Body of pancreas (tissue), 4 donors: ENCODE data around the gene ANKIB1. TPM values are rescaled to one million over a fixed set of nuclear protein-coding genes. Genes with fewer than 3 reads are reported as not detected.
"Not testable (repeated sequence)": the region's sequence is repeated elsewhere in the genome, so short reads cannot be mapped to it uniquely, and the experiment has no call there.

Experiments
- ATAC-seq: fragments of 150-250 bp; one replicate; pipeline ENCODE4 v1.9.1; 2016
- DNase-seq, 4 donors: peaks; one replicate each; pipeline ENCODE4 v3.0.0-alpha.2; 2019
- H3K27ac ChIP-seq, 4 donors: fragments of 200-600 bp; sonication (generic); 1 replicate in 3 of 4; 2 replicates in 1 of 4; pipeline versions ENCODE4 v1.5.1 to v1.6.1; 2016 to 2019; ENCODE audit warnings: mild to moderate bottlenecking in 1 of 4, mixed read lengths in 1 of 4, moderate library complexity in 1 of 4
- H3K27me3 ChIP-seq, 2 donors: fragments of 200-600 bp; sonication (generic); one replicate each; pipeline ENCODE4 v1.6.0; 2016; ENCODE audit warnings: mild to moderate bottlenecking in 1 of 2
- H3K36me3 ChIP-seq, 2 donors: fragments of 200-600 bp; sonication (generic); replicated peaks in 1 of 2; 2 replicates each; pipeline ENCODE4 v1.5.1; 2016; ENCODE audit warnings: low read depth in 2 of 2; ENCODE audit not compliant: insufficient read depth in 1 of 2
- H3K4me1 ChIP-seq: fragments of 200-600 bp; sonication (generic); one replicate; pipeline ENCODE4 v1.6.0; 2016
- H3K4me3 ChIP-seq, 2 donors: fragments of 200-600 bp; sonication (generic); 1 replicate in 1 of 2; 2 replicates in 1 of 2; pipeline ENCODE4 v1.5.1; 2016 to 2019
- H3K9me3 ChIP-seq, 3 donors: fragments of 200-600 bp; sonication (generic); 1 replicate in 2 of 3; 2 replicates in 1 of 3; pipeline ENCODE4 v1.5.1; 2016
- POLR2A ChIP-seq, 3 donors: fragments of 450-650 bp; IDR thresholded peaks; one replicate each; pipeline ENCODE4 v1.6.1; 2016; ENCODE audit warnings: antibody characterized with exemption in 3 of 3, mild to moderate bottlenecking in 2 of 3
- WGBS, 2 donors: methylation state at CpG; one replicate each; pipeline ENCODE4 v1.1.5; 2017; 5-methylcytosine and 5-hydroxymethylcytosine counted together
- intact Hi-C: fragments of 100-400 bp; cut with DNase I; formaldehyde crosslinking; loops from one replicate; pipeline ENCODE4 v1.15.1; 2023
- total RNA-seq, 2 donors: library from RNA; depleted of rRNA; stranded (reverse); fragments of >200 nt; gene quantifications; one replicate each; pipeline ENCODE4 v1.1.0, GENCODE V29; 2016
- TF ChIP-seq, protein P1 (sequence below), 7 experiments: fragments of 450-650 bp in 4 of 7; fragments of 200-600 bp in 3 of 7; sonication (generic) in 3 of 7; IDR thresholded peaks; one replicate each; pipeline ENCODE4 v1.5.1; 2016 to 2019; ENCODE audit warnings: antibody characterized with exemption in 7 of 7

Gene ANKIB1
- total RNA-seq, 2 donors from 2014 or later: 20.1 to 33.2 TPM

DNA sequence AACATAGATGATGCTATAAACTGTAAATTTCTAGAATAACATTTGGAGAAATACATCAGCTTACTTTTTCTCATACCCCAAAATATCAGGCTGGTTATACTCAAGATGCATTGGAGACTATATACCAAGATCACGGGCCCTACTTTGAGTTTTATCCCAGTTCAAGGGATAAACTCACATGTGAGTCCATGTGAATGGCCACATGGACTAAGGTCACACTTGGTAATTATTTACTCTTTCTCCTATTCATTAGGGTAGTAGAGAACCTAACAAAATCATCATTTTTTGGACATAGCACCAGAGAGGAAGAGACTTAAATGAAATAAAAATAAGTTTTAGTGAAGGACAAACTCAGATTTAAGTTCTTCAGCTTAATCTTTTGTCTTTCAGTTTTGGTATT lies 108.4 kb downstream of the ANKIB1 start:
- no peak for ATAC-seq
- TF ChIP-seq, protein P1, sequence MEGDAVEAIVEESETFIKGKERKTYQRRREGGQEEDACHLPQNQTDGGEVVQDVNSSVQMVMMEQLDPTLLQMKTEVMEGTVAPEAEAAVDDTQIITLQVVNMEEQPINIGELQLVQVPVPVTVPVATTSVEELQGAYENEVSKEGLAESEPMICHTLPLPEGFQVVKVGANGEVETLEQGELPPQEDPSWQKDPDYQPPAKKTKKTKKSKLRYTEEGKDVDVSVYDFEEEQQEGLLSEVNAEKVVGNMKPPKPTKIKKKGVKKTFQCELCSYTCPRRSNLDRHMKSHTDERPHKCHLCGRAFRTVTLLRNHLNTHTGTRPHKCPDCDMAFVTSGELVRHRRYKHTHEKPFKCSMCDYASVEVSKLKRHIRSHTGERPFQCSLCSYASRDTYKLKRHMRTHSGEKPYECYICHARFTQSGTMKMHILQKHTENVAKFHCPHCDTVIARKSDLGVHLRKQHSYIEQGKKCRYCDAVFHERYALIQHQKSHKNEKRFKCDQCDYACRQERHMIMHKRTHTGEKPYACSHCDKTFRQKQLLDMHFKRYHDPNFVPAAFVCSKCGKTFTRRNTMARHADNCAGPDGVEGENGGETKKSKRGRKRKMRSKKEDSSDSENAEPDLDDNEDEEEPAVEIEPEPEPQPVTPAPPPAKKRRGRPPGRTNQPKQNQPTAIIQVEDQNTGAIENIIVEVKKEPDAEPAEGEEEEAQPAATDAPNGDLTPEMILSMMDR (IDR thresholded peaks at IDR 0.05): no peak
- TF ChIP-seq POLR2A (IDR thresholded peaks at IDR 0.05): no peak
- WGBS, 2 donors: 77 to 92% methylated on average over 1 of the region's 1 CpG

DNA sequence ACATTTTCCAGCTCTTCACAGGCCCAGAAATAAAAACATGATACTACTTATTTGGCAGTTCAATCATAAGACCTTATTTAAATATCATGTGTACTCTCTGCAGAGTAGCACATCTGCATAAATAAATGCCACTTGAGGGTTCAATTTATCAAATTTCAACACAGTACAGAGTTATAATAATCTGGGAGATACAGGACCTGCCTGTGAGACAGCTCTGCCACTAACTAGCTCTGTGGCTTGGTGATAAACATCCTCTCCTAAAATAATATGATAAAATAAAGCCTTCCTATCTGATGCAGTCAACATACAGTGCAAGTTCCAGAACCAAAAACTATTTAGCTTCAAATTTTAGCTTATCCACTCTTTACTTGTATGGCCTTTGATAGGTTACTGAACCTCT lies 110.6 kb downstream of the ANKIB1 start:
- no peaks in the 10 kb centered on the region for H3K27me3 ChIP-seq
- H3K36me3 ChIP-seq: peaks cover 0 to 6% of the 10 kb centered on the region in 2 donors
- H3K27ac ChIP-seq: no peak overlapping the region
- H3K4me3 ChIP-seq: no peak overlapping the region
- no peaks in the 10 kb centered on the region for H3K9me3 ChIP-seq
- ATAC-seq: no peak
- no peak for DNase-seq
- intact Hi-C loops: no loop called here
- H3K4me1 ChIP-seq: no peaks in the 10 kb centered on the region
- TF ChIP-seq, protein P1 (IDR thresholded peaks at IDR 0.05): no peak
- TF ChIP-seq POLR2A (IDR thresholded peaks at IDR 0.05): no peak

More for the DNA sequence above, 108.4 kb downstream of the ANKIB1 start:
- Histone ChIP-seq H3K36me3 (peaks cover 0 to 11% of the 10 kb centered on the region in 2 donors), H3K27ac (no peak overlapping the region), H3K4me3 (no peak overlapping the region), H3K4me1 (no peaks in the 10 kb centered on the region), H3K27me3 (no peaks in the 10 kb centered on the region), H3K9me3 (no peaks in the 10 kb centered on the region)
- DNase-seq: no peak
- intact Hi-C loops: no loop called here

DNA sequence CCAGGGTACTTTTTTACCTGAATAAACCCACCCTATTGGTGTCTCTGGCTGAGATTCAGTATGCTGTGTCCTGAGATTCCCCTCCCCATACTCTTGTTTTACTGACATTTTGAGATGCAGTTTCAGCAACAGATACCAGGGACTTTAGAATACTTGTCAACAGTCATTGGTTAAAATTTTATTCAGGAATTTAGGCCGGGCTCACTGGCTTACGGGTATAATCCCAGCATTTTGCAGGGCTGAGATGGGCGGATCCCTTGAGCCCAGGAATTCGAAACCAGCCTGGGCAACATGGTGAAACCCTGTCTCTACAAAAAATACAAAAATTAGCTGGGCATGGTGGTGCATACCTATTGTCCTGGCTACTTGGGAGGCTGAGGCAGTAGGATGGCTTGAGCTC lies 111.5 kb downstream of the ANKIB1 start:
- TF ChIP-seq, protein P1 (IDR thresholded peaks at IDR 0.05): no peak
- TF ChIP-seq POLR2A (IDR thresholded peaks at IDR 0.05): no peak
- Histone ChIP-seq H3K27ac (no peak overlapping the region), H3K4me1 (no peaks in the 10 kb centered on the region), H3K36me3 (peaks cover 0 to 6% of the 10 kb centered on the region in 2 donors), H3K27me3 (no peaks in the 10 kb centered on the region), H3K9me3 (no peaks in the 10 kb centered on the region), H3K4me3 (no peak overlapping the region)
- intact Hi-C loops: no loop called here
- WGBS, 2 donors: 91 to 94% methylated on average over 4 of the region's 4 CpGs
- DNase-seq (no peak), ATAC-seq (no peak)

DNA sequence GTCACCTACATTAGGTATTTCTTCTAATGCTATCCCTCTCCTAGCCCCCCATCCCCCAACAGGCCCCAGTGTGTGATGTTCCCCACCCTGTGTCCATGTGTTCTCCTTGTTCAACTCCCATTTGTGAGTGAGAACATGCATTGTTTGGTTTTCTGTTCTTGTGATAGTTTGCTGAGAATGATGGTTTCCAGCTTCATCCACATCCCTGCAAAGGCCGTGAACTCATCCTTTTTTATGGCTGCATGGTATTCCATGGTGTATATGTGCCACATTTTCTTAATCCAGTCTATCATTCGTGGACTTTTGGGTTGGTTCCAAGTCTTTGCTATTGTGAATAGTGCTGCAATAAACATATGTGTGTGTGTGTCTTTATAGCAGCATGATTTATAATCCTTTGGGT lies 113.4 kb downstream of the ANKIB1 start:
- H3K9me3 ChIP-seq, H3K27me3 ChIP-seq, DNase-seq, H3K27ac ChIP-seq, ATAC-seq, H3K4me1 ChIP-seq, intact Hi-C loops, H3K36me3 ChIP-seq, H3K4me3 ChIP-seq: not testable (repeated sequence)
- 90 to 96% methylated on average over 2 of the region's 2 CpGs for WGBS, 2 donors

DNA sequence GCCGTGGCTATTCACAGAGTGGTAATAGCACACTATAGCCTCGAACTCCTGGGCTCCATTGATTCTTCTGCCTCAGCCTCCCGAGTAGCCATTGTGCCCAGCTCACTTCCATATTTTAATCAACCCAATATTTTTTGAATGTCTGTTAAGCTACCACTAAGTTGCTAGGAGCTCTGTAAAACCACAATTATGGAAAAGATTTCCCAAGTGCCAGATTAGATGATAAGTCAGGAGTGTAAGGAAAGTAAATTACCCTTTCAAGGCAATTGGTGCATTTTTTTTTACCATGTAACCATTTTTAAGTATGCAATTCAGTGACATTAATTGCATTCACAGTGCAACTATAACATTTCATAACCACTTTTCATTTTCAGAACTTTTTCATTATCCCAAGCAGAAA lies 114.0 kb downstream of the ANKIB1 start:
- no peak for TF ChIP-seq POLR2A (IDR thresholded peaks at IDR 0.05)
- TF ChIP-seq, protein P1 (IDR thresholded peaks at IDR 0.05): no peak
- H3K4me3 ChIP-seq: no peak overlapping the region
- H3K4me1 ChIP-seq: no peaks in the 10 kb centered on the region
- no peaks in the 10 kb centered on the region for H3K27me3 ChIP-seq
- no peak overlapping the region for H3K27ac ChIP-seq
- intact Hi-C loops: no loop called here
- no peaks in the 10 kb centered on the region for H3K9me3 ChIP-seq
- peaks cover 0 to 3% of the 10 kb centered on the region in 2 donors for H3K36me3 ChIP-seq
- ATAC-seq (no peak), DNase-seq (no peak)
- 95 to 100% methylated on average over 3 of the region's 3 CpGs for WGBS, 2 donors
